ENCODE results near the gene HIBCH.

DNA sequence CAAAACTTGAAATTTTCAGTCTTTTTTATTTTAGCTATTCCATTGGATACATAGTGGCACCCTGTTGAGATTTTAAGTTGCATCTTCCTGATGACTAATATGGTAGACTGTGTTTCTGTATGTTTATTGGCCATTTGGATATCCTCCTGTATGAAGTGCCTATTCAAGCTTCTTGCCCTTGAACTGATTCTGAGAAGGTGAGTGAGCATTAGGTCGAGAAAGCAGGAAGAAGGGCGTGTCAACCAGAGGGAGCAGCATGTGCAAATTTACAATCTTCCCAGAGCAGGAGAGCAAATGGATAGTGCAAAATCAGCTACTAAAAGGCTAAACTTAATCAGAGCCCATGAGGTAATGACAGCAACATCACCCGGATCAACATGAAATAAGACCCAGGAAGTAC, 32.3 kb upstream of the HIBCH start:
- TF ChIP-seq, protein P1, sequence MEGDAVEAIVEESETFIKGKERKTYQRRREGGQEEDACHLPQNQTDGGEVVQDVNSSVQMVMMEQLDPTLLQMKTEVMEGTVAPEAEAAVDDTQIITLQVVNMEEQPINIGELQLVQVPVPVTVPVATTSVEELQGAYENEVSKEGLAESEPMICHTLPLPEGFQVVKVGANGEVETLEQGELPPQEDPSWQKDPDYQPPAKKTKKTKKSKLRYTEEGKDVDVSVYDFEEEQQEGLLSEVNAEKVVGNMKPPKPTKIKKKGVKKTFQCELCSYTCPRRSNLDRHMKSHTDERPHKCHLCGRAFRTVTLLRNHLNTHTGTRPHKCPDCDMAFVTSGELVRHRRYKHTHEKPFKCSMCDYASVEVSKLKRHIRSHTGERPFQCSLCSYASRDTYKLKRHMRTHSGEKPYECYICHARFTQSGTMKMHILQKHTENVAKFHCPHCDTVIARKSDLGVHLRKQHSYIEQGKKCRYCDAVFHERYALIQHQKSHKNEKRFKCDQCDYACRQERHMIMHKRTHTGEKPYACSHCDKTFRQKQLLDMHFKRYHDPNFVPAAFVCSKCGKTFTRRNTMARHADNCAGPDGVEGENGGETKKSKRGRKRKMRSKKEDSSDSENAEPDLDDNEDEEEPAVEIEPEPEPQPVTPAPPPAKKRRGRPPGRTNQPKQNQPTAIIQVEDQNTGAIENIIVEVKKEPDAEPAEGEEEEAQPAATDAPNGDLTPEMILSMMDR (IDR thresholded peaks at IDR 0.05; ENCODE audit: extremely low read depth in 1 of 2, insufficient read depth in 1 of 2, low read depth in 1 of 2, low read length in 2 of 2), result no peak
- TF ChIP-seq POLR2A (IDR thresholded peaks at IDR 0.05; ENCODE audit: low read depth, low read length) (no peak), EZH2 (IDR thresholded peaks at IDR 0.05; ENCODE audit: borderline replicate concordance, low read depth, low read length, severe bottlenecking) (no peak), GATA2 (IDR thresholded peaks at IDR 0.05; ENCODE audit: insufficient read depth, insufficient read length, low read depth, low read length) (no peak), JUN (IDR thresholded peaks at IDR 0.05; ENCODE audit: borderline replicate concordance, insufficient read depth, insufficient read length, low read depth) (no peak)
